T-helper 2 cell treated with Interferon-gamma antibody and Interleukin-4, amounts not matched to agents 100 ng/mL and 5 ng/mL, for 36 hours (primary cell): ENCODE results near the gene KCNJ3. TPM values are rescaled to one million over a fixed set of nuclear protein-coding genes. Genes with fewer than 3 reads are reported as not detected.

ENCODE experiments used
- intact Hi-C: fragments of 100-400 bp; cut with micrococcal nuclease; formaldehyde crosslinking; loops from one replicate; pipeline ENCODE4 v1.15.1; 2023
- total RNA-seq: library from RNA; stranded (reverse); gene quantifications from 2 replicates; pipeline ENCODE4 v1.2.3, GENCODE V29; 2022

KCNJ3 gene
- total RNA-seq, 1 donor from 2014 or later: not detected

- intact Hi-C loops: no loop called here
These were observed 8.2 kb downstream of the KCNJ3 start for GRCh38 chr2:154706660-154707059.

- intact Hi-C loops: no loop called here
These were observed 9.6 kb downstream of the KCNJ3 start for GRCh38 chr2:154707994-154708575.

- intact Hi-C loops: no loop called here
These were observed 10.7 kb downstream of the KCNJ3 start for GRCh38 chr2:154709215-154709614.

- intact Hi-C loops: no loop called here
These were observed 11.6 kb downstream of the KCNJ3 start for GRCh38 chr2:154710078-154710477.

GRCh38 chr2:154710685-154711084, 12.2 kb downstream of the KCNJ3 start:
- intact Hi-C loops: no loop called here

- intact Hi-C loops: no loop called here
These were observed 15.2 kb downstream of the KCNJ3 start for GRCh38 chr2:154713675-154714074.

- intact Hi-C loops: no loop called here
These were observed 22.2 kb downstream of the KCNJ3 start for GRCh38 chr2:154720651-154721050.

- intact Hi-C loops: no loop called here
These were observed 25.8 kb downstream of the KCNJ3 start for GRCh38 chr2:154724194-154724797.

GRCh38 chr2:154740361-154740760, 41.9 kb downstream of the KCNJ3 start:
- intact Hi-C loops: no loop called here

- intact Hi-C loops: no loop called here
These were observed 60.4 kb downstream of the KCNJ3 start for GRCh38 chr2:154758871-154759270.

GRCh38 chr2:154762638-154763037, 64.1 kb downstream of the KCNJ3 start:
- intact Hi-C loops: no loop called here

- intact Hi-C loops: no loop called here
These were observed 73.3 kb downstream of the KCNJ3 start for GRCh38 chr2:154771664-154772284.

- intact Hi-C loops: no loop called here
These were observed 78.3 kb downstream of the KCNJ3 start for GRCh38 chr2:154776825-154777224.

- intact Hi-C loops: no loop called here
These were observed 95.9 kb downstream of the KCNJ3 start for GRCh38 chr2:154794406-154794805.

- intact Hi-C loops: no loop called here
These were observed 97.2 kb downstream of the KCNJ3 start for GRCh38 chr2:154795651-154796050.

- intact Hi-C loops: no loop called here
These were observed 106.0 kb downstream of the KCNJ3 start for GRCh38 chr2:154804451-154804850.

- intact Hi-C loops: no loop called here
These were observed 115.1 kb downstream of the KCNJ3 start for GRCh38 chr2:154813636-154814035.

- intact Hi-C loops: no loop called here
These were observed 116.4 kb downstream of the KCNJ3 start for GRCh38 chr2:154814856-154815255.

- intact Hi-C loops: no loop called here
These were observed 126.9 kb downstream of the KCNJ3 start for GRCh38 chr2:154825358-154825757.

- intact Hi-C loops: no loop called here
These were observed 128.3 kb downstream of the KCNJ3 start for GRCh38 chr2:154826827-154827226.

GRCh38 chr2:154827286-154827685, 128.8 kb downstream of the KCNJ3 start:
- intact Hi-C loops: no loop called here

GRCh38 chr2:154832711-154833110, 134.2 kb downstream of the KCNJ3 start:
- intact Hi-C loops: no loop called here

- intact Hi-C loops: no loop called here
These were observed 138.1 kb downstream of the KCNJ3 start for GRCh38 chr2:154836632-154837031.
